C1 segment of cervical spinal cord (tissue), 14 donors: ENCODE data around the gene TAAR8.
A peak's percentile ranks its signal among the peaks of the same experiment; 100 is the strongest.
"Not testable (repeated sequence)": the region's sequence is repeated elsewhere in the genome, so short reads cannot be mapped to it uniquely, and the experiment has no call there.

Experiments used
- DNase-seq, 14 donors: peaks; one replicate each; lab custom pipeline; 2025; lab: John Stamatoyannopoulos, UW

Gene TAAR8

GRCh38 chr6:132552372-132552771 lies at the start of gene TAAR8:
TSS of gene TAAR8 (plus strand) at chr6:132552672. CDS start at chr6:132552693, 21 bp downstream.
- DNase-seq, result no peak

GRCh38 chr6:132504757-132505156 lies 47.7 kb upstream of the TAAR8 start:
- no peak for DNase-seq

- no peak for DNase-seq
Measured at GRCh38 chr6:132505158-132505557, 47.3 kb upstream of the TAAR8 start.

GRCh38 chr6:132506461-132506860 lies 46.0 kb upstream of the TAAR8 start:
- no peak for DNase-seq

GRCh38 chr6:132506869-132507808 lies 45.3 kb upstream of the TAAR8 start:
- DNase-seq, result no peak

GRCh38 chr6:132511210-132511830 lies 41.2 kb upstream of the TAAR8 start:
- DNase-seq, result peak in 1 of 14 donors; percentile 13

- DNase-seq, result no peak
Measured at GRCh38 chr6:132511831-132512220, 40.6 kb upstream of the TAAR8 start.

- DNase-seq, result no peak
Measured at GRCh38 chr6:132512342-132512637, 40.2 kb upstream of the TAAR8 start.

GRCh38 chr6:132512638-132513632 lies 39.5 kb upstream of the TAAR8 start, which contains the start of gene STX7:
TSS of gene STX7 (minus strand) at chr6:132513116. CDS start at chr6:132503530, 9,586 bp downstream.
- DNase-seq, result peak; percentile 45 to 97 (median 92)

GRCh38 chr6:132513831-132514545 lies 38.5 kb upstream of the TAAR8 start:
- peak in 1 of 14 donors; percentile 52 for DNase-seq

- no peak for DNase-seq
Measured at GRCh38 chr6:132515386-132515785, 37.1 kb upstream of the TAAR8 start.

GRCh38 chr6:132520953-132521352 lies 31.5 kb upstream of the TAAR8 start:
- no peak for DNase-seq

GRCh38 chr6:132524646-132525045 lies 27.8 kb upstream of the TAAR8 start:
- DNase-seq, result no peak

- no peak for DNase-seq
Measured at GRCh38 chr6:132525866-132526265, 26.6 kb upstream of the TAAR8 start.

GRCh38 chr6:132526461-132526860 lies 26.0 kb upstream of the TAAR8 start:
- DNase-seq, result no peak

GRCh38 chr6:132527791-132528190 lies 24.7 kb upstream of the TAAR8 start:
- DNase-seq, result no peak

GRCh38 chr6:132530293-132530974 lies 22.0 kb upstream of the TAAR8 start:
- DNase-seq, result peak in 8 of 14 donors; percentile 2 to 52 (median 16)

- not testable (repeated sequence) for DNase-seq
Measured at GRCh38 chr6:132534546-132534945, 17.9 kb upstream of the TAAR8 start.

- no peak for DNase-seq
Measured at GRCh38 chr6:132537145-132537544, 15.3 kb upstream of the TAAR8 start.

- DNase-seq, result no peak
Measured at GRCh38 chr6:132537977-132538376, 14.5 kb upstream of the TAAR8 start, which contains the start of gene TAAR9. TSS of gene TAAR9 (plus strand) at chr6:132538277. CDS start at chr6:132538290, 13 bp downstream.
